Naive thymus-derived CD4-positive, alpha-beta T cell (primary cell): ENCODE data around the gene FOSL1. TPM values are rescaled to one million over a fixed set of nuclear protein-coding genes. Genes with fewer than 3 reads are reported as not detected.

Source experiments
- ATAC-seq: fragments of 150-1000 bp; cut with Tn5 transposase; 2 replicates; pipeline ENCODE4 v1.10.0; 2021; ENCODE audit warnings: mild to moderate bottlenecking, moderate library complexity
- CTCF ChIA-PET: fragments of 350-600 bp; sonication (Branson Sonifier 250); formaldehyde crosslinking; loops from one replicate; lab custom pipeline; 2021; ENCODE audit warnings: antibody characterized with exemption; lab: Charles Lee
- POLR2A ChIA-PET: fragments of 350-600 bp; sonication (Branson Sonifier 250); formaldehyde crosslinking; loops from one replicate; lab custom pipeline; 2021; ENCODE audit warnings: antibody characterized with exemption, inconsistent platforms; lab: Charles Lee
- DNase-seq, 9 donors: peaks; one replicate each; pipeline versions ENCODE4 v3.0.0 to v3.0.0-alpha.2; 2020 to 2022; ENCODE audit warnings: mixed read lengths in 1 of 9
- H3K27ac ChIP-seq: one replicate; pipeline ENCODE4 v1.7.0; 2013; ENCODE audit warnings: mild to moderate bottlenecking, low read depth, low read length, moderate library complexity
- H3K27me3 ChIP-seq, 2 donors: one replicate each; pipeline ENCODE4 v1.7.0; 2013; ENCODE audit warnings: low read length in 2 of 2, mild to moderate bottlenecking in 2 of 2, moderate library complexity in 2 of 2; ENCODE audit not compliant: control insufficient read depth in 2 of 2, insufficient read depth in 2 of 2
- H3K36me3 ChIP-seq, 3 experiments: 1 replicate in 2 of 3; 2 replicates in 1 of 3; pipeline ENCODE4 v1.7.0; 2013; ENCODE audit warnings: low read length in 3 of 3, mild to moderate bottlenecking in 3 of 3, moderate library complexity in 1 of 3; ENCODE audit not compliant: insufficient read depth in 3 of 3, control insufficient read depth in 2 of 3
- H3K4me1 ChIP-seq, 2 donors: one replicate each; pipeline ENCODE4 v1.7.0; 2013; ENCODE audit warnings: low read length in 2 of 2, mild to moderate bottlenecking in 2 of 2, moderate library complexity in 1 of 2; ENCODE audit not compliant: control insufficient read depth in 2 of 2, insufficient read depth in 2 of 2
- H3K4me3 ChIP-seq: 2 replicates; pipeline ENCODE4 v1.7.0; 2013; ENCODE audit warnings: mild to moderate bottlenecking, low read length
- H3K9me3 ChIP-seq, 3 experiments: 1 replicate in 2 of 3; 2 replicates in 1 of 3; pipeline ENCODE4 v1.7.0; 2013; ENCODE audit warnings: low read length in 3 of 3; ENCODE audit not compliant: control insufficient read depth in 2 of 3
- H3K27ac Mint-ChIP-seq, 9 donors: one replicate each; pipeline ENCODE4 v1.8.0; 2020 to 2022; ENCODE audit warnings: mixed read lengths in 9 of 9, mild to moderate bottlenecking in 8 of 9, moderate library complexity in 5 of 9, inconsistent platforms in 2 of 9
- H3K27me3 Mint-ChIP-seq, 5 donors: one replicate each; pipeline ENCODE4 v1.8.0; 2021 to 2022; ENCODE audit warnings: mixed read lengths in 5 of 5, mild to moderate bottlenecking in 1 of 5
- H3K36me3 Mint-ChIP-seq, 5 donors: one replicate each; pipeline ENCODE4 v1.8.0; 2020 to 2022; ENCODE audit warnings: mixed read lengths in 5 of 5, mild to moderate bottlenecking in 3 of 5, inconsistent platforms in 1 of 5
- H3K4me1 Mint-ChIP-seq, 7 donors: one replicate each; pipeline ENCODE4 v1.8.0; 2020 to 2022; ENCODE audit warnings: mixed read lengths in 7 of 7, mild to moderate bottlenecking in 3 of 7, inconsistent platforms in 1 of 7
- H3K4me3 Mint-ChIP-seq, 10 donors: one replicate each; pipeline ENCODE4 v1.8.0; 2020 to 2022; ENCODE audit warnings: mild to moderate bottlenecking in 10 of 10, mixed read lengths in 10 of 10, moderate library complexity in 6 of 10, inconsistent platforms in 2 of 10
- H3K9me3 Mint-ChIP-seq, 11 donors: one replicate each; pipeline ENCODE4 v1.8.0; 2020 to 2022; ENCODE audit warnings: mixed read lengths in 11 of 11, mild to moderate bottlenecking in 4 of 11, inconsistent platforms in 1 of 11, moderate library complexity in 1 of 11
- intact Hi-C, 2 donors: fragments of 100-400 bp; cut with micrococcal nuclease; formaldehyde crosslinking; loops; one replicate each; pipeline ENCODE4 v1.15.1; 2023
- polyA plus RNA-seq, 2 donors: library from polyadenylated mRNA; unstranded; fragments of 300-500 nt; fragmentation: Illumina TruSeq; gene quantifications; one replicate each; pipeline ENCODE4 v1.2.3, GENCODE V29; 2021
- total RNA-seq, 6 experiments: library from RNA in 5 of 6; stranded (reverse) in 5 of 6; gene quantifications; 1 replicate in 5 of 6; 2 replicates in 1 of 6; pipeline ENCODE4 v1.2.3 and lab custom pipeline; 2021 to 2026

FOSL1 gene
- total and polyA plus RNA-seq, 7 experiments from 2014 or later = 2.8 to 25.7 (median 4.0) TPM; not detected in 4

- Histone ChIP-seq H3K27me3 (peaks cover 0 to 6% of the 10 kb centered on the region in 2 donors), H3K27ac (peak overlapping the region; percentile 1), H3K36me3 (no peaks in the 10 kb centered on the region), H3K9me3 (no peaks in the 10 kb centered on the region), H3K4me1 (peaks cover 23 to 26% of the 10 kb centered on the region in 2 donors), H3K4me3 (no peak overlapping the region)
- H3K27ac Mint-ChIP-seq = peak overlapping the region in 6 of 9 donors; percentile 24 to 75 (median 72)
- peaks cover 0 to 10% (median 3%) of the 10 kb centered on the region in 5 donors for H3K27me3 Mint-ChIP-seq
- ChIA-PET POLR2A (interaction anchor here (1.4 to 6.5 kb wide), 4 partner anchors 8 to 29 kb away, joined by 3 to 108 read pairs (median 14); partner anchors contain the start of genes CCDC85B and FIBP), CTCF (interaction anchor here (0.8 to 1.3 kb wide), 4 partner anchors 9 to 60 kb away, joined by 3 to 5 read pairs (median 3); partner anchors contain the start of gene CCDC85B)
- H3K4me3 Mint-ChIP-seq = peak overlapping the region; percentile 62 to 83 (median 73)
- H3K4me1 Mint-ChIP-seq = peaks cover 7 to 51% (median 20%) of the 10 kb centered on the region in 7 donors
- DNase-seq (no peak), ATAC-seq (no peak)
- H3K9me3 Mint-ChIP-seq = no peaks in the 10 kb centered on the region
- intact Hi-C loops = no loop called here
- H3K36me3 Mint-ChIP-seq = no peaks in the 10 kb centered on the region
Measured at GRCh38 chr11:65898656-65899355, 1.4 kb downstream of the FOSL1 start.

GRCh38 chr11:65897020-65897471, 3.1 kb downstream of the FOSL1 start:
- Mint-ChIP-seq H3K4me3 (peak overlapping the region in 1 of 10 donors; percentile 36), H3K9me3 (no peaks in the 10 kb centered on the region), H3K27me3 (peaks cover 0 to 4% (median 0%) of the 10 kb centered on the region in 5 donors), H3K27ac (peak overlapping the region in 1 of 9 donors; percentile 29), H3K36me3 (no peaks in the 10 kb centered on the region), H3K4me1 (peaks cover 15 to 62% (median 35%) of the 10 kb centered on the region in 7 donors)
- ChIA-PET POLR2A (interaction anchor here (0.6 to 5.0 kb wide), 5 partner anchors 21 to 227 kb away, joined by 3 to 21 read pairs (median 3); partner anchors contain the start of gene CFL1), CTCF (interaction anchor here (5.0 kb wide), 1 partner anchor 12 kb away, joined by 36 read pairs; no protein-coding TSS in a partner anchor)
- Histone ChIP-seq H3K27ac (no peak overlapping the region), H3K27me3 (peaks cover 0 to 6% of the 10 kb centered on the region in 2 donors), H3K4me3 (no peak overlapping the region), H3K36me3 (no peaks in the 10 kb centered on the region), H3K4me1 (peaks cover 39 to 43% of the 10 kb centered on the region in 2 donors), H3K9me3 (no peaks in the 10 kb centered on the region)
- DNase-seq (no peak), ATAC-seq (no peak)
- intact Hi-C loops = no loop called here

- peak overlapping the region in 5 of 9 donors; percentile 6 to 67 (median 19) for H3K27ac Mint-ChIP-seq
- POLR2A ChIA-PET = interaction anchor here (0.6 to 5.0 kb wide), 8 partner anchors 11 to 227 kb away, joined by 3 to 21 read pairs (median 3); partner anchors contain the start of genes CFL1 and SART1
Measured at GRCh38 chr11:65896034-65896999, 3.9 kb downstream of the FOSL1 start.

GRCh38 chr11:65895482-65895981, 4.7 kb downstream of the FOSL1 start:
- Histone ChIP-seq H3K9me3 (no peaks in the 10 kb centered on the region), H3K27me3 (peaks cover 0 to 6% of the 10 kb centered on the region in 2 donors), H3K4me1 (peaks cover 39 to 43% of the 10 kb centered on the region in 2 donors), H3K4me3 (no peak overlapping the region), H3K36me3 (no peaks in the 10 kb centered on the region), H3K27ac (no peak overlapping the region)
- H3K27me3 Mint-ChIP-seq = peaks cover 0 to 3% (median 0%) of the 10 kb centered on the region in 5 donors
- intact Hi-C loops = no loop called here
- DNase-seq (no peak), ATAC-seq (no peak)
- H3K4me3 Mint-ChIP-seq = peak overlapping the region in 5 of 10 donors; percentile 3 to 39 (median 19)
- H3K9me3 Mint-ChIP-seq = no peaks in the 10 kb centered on the region
- H3K36me3 Mint-ChIP-seq = no peaks in the 10 kb centered on the region
- ChIA-PET CTCF (interaction anchor here (0.6 to 5.0 kb wide), 2 partner anchors 10 to 376 kb away, joined by 4 to 36 read pairs; no protein-coding TSS in a partner anchor), POLR2A (interaction anchor here (0.7 to 5.0 kb wide), 5 partner anchors 12 to 66 kb away, joined by 3 to 21 read pairs (median 3); partner anchors contain the start of gene SART1)
- H3K4me1 Mint-ChIP-seq = peaks cover 17 to 58% (median 34%) of the 10 kb centered on the region in 7 donors
- H3K27ac Mint-ChIP-seq = peak overlapping the region; percentile 6 to 77 (median 47)

More at GRCh38 chr11:65896034-65896999, 3.9 kb downstream of the FOSL1 start:
- no peaks in the 10 kb centered on the region for H3K9me3 Mint-ChIP-seq
- peaks cover 0 to 3% (median 0%) of the 10 kb centered on the region in 5 donors for H3K27me3 Mint-ChIP-seq
- H3K4me1 Mint-ChIP-seq = peaks cover 17 to 62% (median 38%) of the 10 kb centered on the region in 7 donors
- peaks cover 43 to 48% of the 10 kb centered on the region in 2 donors for H3K4me1 ChIP-seq
- CTCF ChIA-PET = interaction anchor here (0.6 to 5.0 kb wide), 2 partner anchors 11 to 375 kb away, joined by 4 to 36 read pairs; no protein-coding TSS in a partner anchor
- no peaks in the 10 kb centered on the region for H3K36me3 Mint-ChIP-seq
- no peaks in the 10 kb centered on the region for H3K36me3 ChIP-seq
- H3K4me3 Mint-ChIP-seq = peak overlapping the region in 2 of 10 donors; percentile 3 to 15
- no peak overlapping the region for H3K27ac ChIP-seq
- H3K4me3 ChIP-seq = no peak overlapping the region
- no peaks in the 10 kb centered on the region for H3K9me3 ChIP-seq
- intact Hi-C loops = no loop called here
- H3K27me3 ChIP-seq = peaks cover 0 to 6% of the 10 kb centered on the region in 2 donors
- no peak for DNase-seq
- ATAC-seq = no peak

- Mint-ChIP-seq H3K9me3 (no peaks in the 10 kb centered on the region), H3K4me1 (peaks cover 30 to 70% (median 45%) of the 10 kb centered on the region in 7 donors), H3K27ac (peak overlapping the region; percentile 44 to 91 (median 85)), H3K4me3 (peak overlapping the region; percentile 75 to 97 (median 85)), H3K36me3 (no peaks in the 10 kb centered on the region), H3K27me3 (peaks cover 0 to 3% (median 0%) of the 10 kb centered on the region in 5 donors)
- ChIA-PET CTCF (interaction anchor here (0.6 to 5.0 kb wide), 8 partner anchors 9 to 159 kb away, joined by 3 to 36 read pairs (median 4); partner anchors contain the start of gene MUS81), POLR2A (interaction anchor here (0.7 to 12.3 kb wide), 13 partner anchors 6 to 108 kb away, joined by 3 to 316 read pairs (median 5); partner anchors contain the start of genes BANF1, C11orf68, CFL1 and EIF1AD)
- Histone ChIP-seq H3K9me3 (no peaks in the 10 kb centered on the region), H3K27ac (peak overlapping the region; percentile 92), H3K36me3 (no peaks in the 10 kb centered on the region), H3K27me3 (no peaks in the 10 kb centered on the region), H3K4me3 (peak overlapping the region; percentile 67), H3K4me1 (peaks cover 37 to 44% of the 10 kb centered on the region in 2 donors)
- intact Hi-C loops = no loop called here
- DNase-seq (peak in 1 of 9 donors; percentile 19), ATAC-seq (no peak)
Measured at GRCh38 chr11:65894034-65894591, 6.1 kb downstream of the FOSL1 start.
